GM18498 (cell line): ENCODE data around the gene LPO.

Experiments used
- ATAC-seq: cut with Tn5 transposase; IDR thresholded peaks from one replicate; pipeline ENCODE4 v1.9.1; 2021; ENCODE audit warnings: mild to moderate bottlenecking, moderate library complexity; ENCODE audit not compliant: unreplicated experiment

LPO gene

GRCh38 chr17:58302919-58303585, 64.7 kb downstream of the LPO start:
- no peak for ATAC-seq

GRCh38 chr17:58303971-58304749, 65.8 kb downstream of the LPO start:
- ATAC-seq: peak; percentile 61

- no peak for ATAC-seq
Observed at GRCh38 chr17:58304750-58305486, 66.5 kb downstream of the LPO start.

GRCh38 chr17:58305626-58306025, 67.2 kb downstream of the LPO start:
- no peak for ATAC-seq

GRCh38 chr17:58306131-58306951, 68.0 kb downstream of the LPO start:
- no peak for ATAC-seq

GRCh38 chr17:58307468-58308172, 69.2 kb downstream of the LPO start:
- no peak for ATAC-seq

GRCh38 chr17:58308173-58308984, 70.0 kb downstream of the LPO start:
- no peak for ATAC-seq

GRCh38 chr17:58308985-58309917, 70.9 kb downstream of the LPO start:
- ATAC-seq: no peak

GRCh38 chr17:58309918-58310259, 71.5 kb downstream of the LPO start:
- no peak for ATAC-seq

- no peak for ATAC-seq
Observed at GRCh38 chr17:58310511-58311428, 72.4 kb downstream of the LPO start.

- ATAC-seq: no peak
Observed at GRCh38 chr17:58311429-58311894, 73.1 kb downstream of the LPO start.

- no peak for ATAC-seq
Observed at GRCh38 chr17:58312021-58312630, 73.7 kb downstream of the LPO start.

- no peak for ATAC-seq
Observed at GRCh38 chr17:58312829-58313228, 74.4 kb downstream of the LPO start.

GRCh38 chr17:58313815-58314705, 75.7 kb downstream of the LPO start:
- no peak for ATAC-seq

- no peak for ATAC-seq
Observed at GRCh38 chr17:58314706-58315015, 76.3 kb downstream of the LPO start.

GRCh38 chr17:58315281-58315711, 76.9 kb downstream of the LPO start:
- ATAC-seq: no peak
